ENCODE results near the gene EDEM3.

- TF ChIP-seq POLR2AphosphoS5 (IDR thresholded peaks at IDR 0.05), result no peak
- no peak for TF ChIP-seq POLR2A (IDR thresholded peaks at IDR 0.05)
- TF ChIP-seq CTCF (IDR thresholded peaks at IDR 0.05), result no peak
These were observed 19.7 kb downstream of the EDEM3 start for GRCh38 chr1:184734980-184735379.

Data from gastroesophageal sphincter (tissue), 3 donors.